Measurements from ENCODE around the gene TBX4. TPM values are rescaled to one million over a fixed set of nuclear protein-coding genes. Genes with fewer than 3 reads are reported as not detected.

Gene TBX4
- total RNA-seq, 4 donors from 2014 or later: not detected

- H3K4me3 ChIP-seq: no peak overlapping the region
- peak; percentile 85 to 89 for DNase-seq
- no peaks in the 10 kb centered on the region for H3K9me3 ChIP-seq
- H3K4me1 ChIP-seq: no peaks in the 10 kb centered on the region
- no peaks in the 10 kb centered on the region for H3K36me3 ChIP-seq
- H3K27ac ChIP-seq: peak overlapping the region in 1 of 2 donors; percentile 65
- no peaks in the 10 kb centered on the region for H3K27me3 ChIP-seq
- TF ChIP-seq CTCF (IDR thresholded peaks at IDR 0.05) (peak; percentile 85 to 96 (median 88)), POLR2A (IDR thresholded peaks at IDR 0.05) (peak in 1 of 2 donors; percentile 20)
- intact Hi-C loops (cut with DNase I; ENCODE audit: low total_unique reads): no loop called here
Observed at GRCh38 chr17:61416540-61417363, 35.5 kb upstream of the TBX4 start.

GRCh38 chr17:61418449-61418848, 33.8 kb upstream of the TBX4 start:
- Histone ChIP-seq H3K27ac (no peak overlapping the region), H3K36me3 (no peaks in the 10 kb centered on the region), H3K27me3 (peaks cover 0 to 2% of the 10 kb centered on the region in 2 donors), H3K4me1 (no peaks in the 10 kb centered on the region), H3K9me3 (no peaks in the 10 kb centered on the region), H3K4me3 (no peak overlapping the region)
- TF ChIP-seq POLR2A (IDR thresholded peaks at IDR 0.05): no peak
- TF ChIP-seq CTCF (IDR thresholded peaks at IDR 0.05): no peak
- DNase-seq: no peak
- intact Hi-C loops (cut with DNase I; ENCODE audit: low total_unique reads): no loop called here

GRCh38 chr17:61419496-61420046, 32.7 kb upstream of the TBX4 start:
- TF ChIP-seq CTCF (IDR thresholded peaks at IDR 0.05): no peak
- TF ChIP-seq POLR2A (IDR thresholded peaks at IDR 0.05): no peak
- no peak for DNase-seq

GRCh38 chr17:61420052-61420451, 32.2 kb upstream of the TBX4 start:
- Histone ChIP-seq H3K9me3 (no peaks in the 10 kb centered on the region), H3K4me1 (no peaks in the 10 kb centered on the region), H3K36me3 (no peaks in the 10 kb centered on the region), H3K4me3 (no peak overlapping the region), H3K27me3 (peaks cover 0 to 17% of the 10 kb centered on the region in 2 donors), H3K27ac (no peak overlapping the region)
- TF ChIP-seq POLR2A (IDR thresholded peaks at IDR 0.05) (no peak), CTCF (IDR thresholded peaks at IDR 0.05) (no peak)
- intact Hi-C loops (cut with DNase I; ENCODE audit: low total_unique reads): no loop called here
- no peak for DNase-seq

More at GRCh38 chr17:61419496-61420046, 32.7 kb upstream of the TBX4 start:
- H3K27me3 ChIP-seq: peaks cover 0 to 12% of the 10 kb centered on the region in 2 donors
- intact Hi-C loops (cut with DNase I; ENCODE audit: low total_unique reads): no loop called here
- H3K27ac ChIP-seq: no peak overlapping the region
- H3K4me3 ChIP-seq: no peak overlapping the region
- H3K36me3 ChIP-seq: no peaks in the 10 kb centered on the region
- no peaks in the 10 kb centered on the region for H3K4me1 ChIP-seq
- H3K9me3 ChIP-seq: no peaks in the 10 kb centered on the region

- Histone ChIP-seq H3K4me1 (no peaks in the 10 kb centered on the region), H3K4me3 (no peak overlapping the region), H3K9me3 (no peaks in the 10 kb centered on the region), H3K27ac (no peak overlapping the region), H3K27me3 (peaks cover 0 to 18% of the 10 kb centered on the region in 2 donors), H3K36me3 (no peaks in the 10 kb centered on the region)
- intact Hi-C loops (cut with DNase I; ENCODE audit: low total_unique reads): no loop called here
- no peak for TF ChIP-seq POLR2A (IDR thresholded peaks at IDR 0.05)
- TF ChIP-seq CTCF (IDR thresholded peaks at IDR 0.05): no peak
- no peak for DNase-seq
Observed at GRCh38 chr17:61420745-61421398, 31.4 kb upstream of the TBX4 start.
